HG03159 (cell line): ENCODE results near the gene LMO1.

ENCODE experiments used
- ATAC-seq: cut with Tn5 transposase; IDR thresholded peaks from one replicate; pipeline ENCODE4 v1.9.1; 2021; ENCODE audit warnings: mild to moderate bottlenecking, moderate library complexity; ENCODE audit not compliant: unreplicated experiment

The LMO1 gene

DNA sequence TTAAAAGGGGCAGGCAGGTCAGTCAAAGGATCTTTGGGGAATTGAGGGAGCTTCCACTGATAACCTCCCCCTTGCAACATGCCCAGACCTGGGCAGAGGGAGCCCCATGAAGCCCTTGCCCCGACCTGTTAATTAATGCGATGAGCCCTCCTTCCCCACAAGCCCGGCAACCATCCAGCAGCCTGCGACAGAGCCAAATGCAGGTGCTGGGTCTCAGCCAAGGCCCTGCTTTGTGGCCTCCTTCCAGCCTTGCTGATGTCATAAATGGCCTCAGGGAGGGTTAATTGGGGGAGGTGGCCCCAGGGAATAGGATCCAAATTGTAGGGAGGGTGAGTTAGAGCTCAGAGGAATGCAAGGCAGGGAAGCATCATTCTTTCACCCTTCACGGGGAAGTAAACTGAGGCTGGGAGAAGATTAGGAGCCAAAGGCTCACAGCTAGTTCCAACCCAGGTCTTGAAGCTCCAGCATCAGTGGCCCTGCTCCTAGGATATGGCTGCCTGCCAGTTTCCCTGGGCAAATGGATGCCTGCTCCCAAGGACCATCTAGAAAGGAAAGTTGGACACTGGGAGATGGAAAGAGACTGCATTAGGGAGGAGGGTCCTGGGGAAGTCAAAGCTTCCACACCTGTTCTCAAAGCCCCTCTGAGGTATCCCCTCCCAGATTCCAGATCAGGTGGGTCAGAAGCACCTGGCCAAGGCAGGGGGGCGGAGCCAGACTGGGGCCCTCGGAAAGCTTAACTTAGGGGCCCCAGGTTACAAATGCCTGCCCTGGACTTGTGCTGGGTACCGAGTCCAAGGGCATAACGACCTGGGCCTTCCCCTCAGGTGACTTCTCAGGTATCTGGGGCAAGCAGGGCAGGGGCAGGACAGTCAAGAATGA lies 34.1 kb downstream of the LMO1 start:
- no peak for ATAC-seq

DNA sequence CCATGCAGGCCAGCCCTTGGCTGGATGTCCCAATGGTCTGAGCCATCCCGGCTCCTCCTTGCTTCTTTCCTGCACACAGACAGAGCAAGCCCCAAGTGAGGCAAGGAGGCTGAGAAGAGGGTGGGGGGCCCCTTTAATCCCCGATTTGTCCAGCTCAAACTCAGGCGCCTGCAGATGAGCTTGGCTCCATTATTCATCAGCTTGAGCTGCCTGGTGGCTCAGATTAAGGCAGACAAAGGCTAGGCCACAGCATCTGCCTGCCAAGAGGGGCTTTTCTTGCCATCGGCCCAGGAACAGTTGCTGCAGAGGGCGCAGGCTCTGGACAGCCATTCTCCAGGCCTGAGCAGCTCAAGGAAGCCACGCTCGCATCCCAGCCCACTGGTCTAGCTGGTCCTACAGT lies 35.4 kb downstream of the LMO1 start:
- ATAC-seq = no peak

DNA sequence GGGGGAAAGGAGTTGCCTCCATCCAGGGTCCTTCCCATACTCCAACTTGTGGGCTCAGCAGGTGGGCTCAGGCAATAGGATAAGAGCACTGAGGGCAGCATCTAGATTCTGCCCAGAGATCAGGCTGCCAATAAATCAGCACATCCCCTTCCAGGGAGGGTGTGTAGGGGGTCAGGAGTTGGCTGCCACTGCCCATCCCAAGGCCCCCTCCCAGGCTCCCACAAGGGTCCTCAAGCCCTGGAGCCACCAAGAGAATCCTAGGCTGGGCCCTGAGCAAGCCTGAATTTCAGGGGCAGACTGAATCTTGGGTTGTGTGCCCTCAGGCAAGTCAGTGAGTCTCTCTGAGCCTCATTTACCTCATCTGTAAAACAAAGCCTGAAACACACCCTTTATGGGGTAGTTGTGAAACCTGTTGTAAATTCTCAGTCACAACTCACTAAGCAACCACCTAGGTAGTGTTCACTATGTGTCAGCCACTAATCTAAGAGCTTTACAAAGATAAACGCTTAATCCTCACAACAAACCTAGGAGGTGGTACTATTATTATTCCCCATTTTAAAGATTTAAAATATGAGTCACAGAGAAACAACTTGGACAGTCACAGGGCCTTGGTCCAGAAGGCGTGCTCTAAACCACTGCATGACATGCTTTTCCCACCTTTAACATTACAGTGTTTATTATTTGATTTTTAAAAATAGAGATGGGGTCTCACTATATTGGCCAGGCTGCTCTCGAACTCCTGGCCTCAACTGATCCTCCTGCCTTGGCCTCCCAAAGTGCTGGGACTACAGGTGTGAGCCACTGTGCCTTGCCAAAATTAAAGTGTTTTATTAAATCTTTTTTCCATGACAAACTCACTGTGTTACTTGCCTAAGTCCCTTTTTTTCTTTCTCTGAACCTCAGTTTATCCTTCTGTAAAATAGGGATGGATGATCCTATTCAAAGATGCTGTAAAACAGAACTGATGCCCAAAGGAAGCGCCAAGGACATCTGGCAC lies 36.2 kb downstream of the LMO1 start:
- no peak for ATAC-seq

DNA sequence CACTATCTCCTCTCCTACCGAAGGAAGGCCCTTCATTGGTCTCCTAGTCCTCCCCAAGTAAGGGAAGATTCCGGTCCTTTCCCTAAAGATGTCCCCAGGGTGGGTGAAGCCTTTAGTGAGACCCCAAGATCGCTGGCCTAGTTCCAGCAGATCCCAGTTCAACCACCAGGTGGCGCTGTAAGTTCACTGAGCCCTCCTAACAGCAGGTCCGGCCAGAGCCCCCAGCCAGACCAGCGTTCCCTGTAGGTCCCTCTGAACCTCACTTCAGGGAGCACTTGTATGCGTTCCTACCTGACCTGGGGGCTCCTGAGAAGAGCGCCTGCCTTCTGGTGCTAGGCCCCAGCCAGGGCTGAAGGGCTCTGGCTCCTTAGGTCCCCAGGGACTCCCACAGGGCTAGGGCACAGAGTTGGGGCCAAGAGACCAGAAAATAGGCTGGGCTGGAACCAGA lies 38.1 kb downstream of the LMO1 start:
- peak; percentile 68 for ATAC-seq

DNA sequence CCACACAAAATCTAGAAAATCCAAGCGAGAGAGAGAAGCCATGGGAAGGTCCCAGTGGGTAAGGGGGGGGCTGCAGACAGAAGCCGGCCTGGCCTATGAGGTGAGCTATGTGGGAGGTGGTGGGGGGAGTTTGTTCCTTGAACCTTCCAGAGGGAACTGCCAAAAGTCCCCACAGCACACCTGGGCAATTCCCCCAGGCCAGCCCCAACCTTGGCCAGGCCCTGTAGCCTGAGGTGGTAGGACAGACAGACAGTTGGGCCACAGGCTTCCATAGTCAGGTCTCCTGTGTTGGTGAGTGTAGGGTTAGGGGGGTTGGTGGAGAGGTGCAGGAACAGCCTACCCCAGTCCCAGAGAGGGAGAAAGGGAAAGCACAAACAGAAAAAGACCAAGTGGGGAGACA lies 39.0 kb downstream of the LMO1 start:
- ATAC-seq = no peak

DNA sequence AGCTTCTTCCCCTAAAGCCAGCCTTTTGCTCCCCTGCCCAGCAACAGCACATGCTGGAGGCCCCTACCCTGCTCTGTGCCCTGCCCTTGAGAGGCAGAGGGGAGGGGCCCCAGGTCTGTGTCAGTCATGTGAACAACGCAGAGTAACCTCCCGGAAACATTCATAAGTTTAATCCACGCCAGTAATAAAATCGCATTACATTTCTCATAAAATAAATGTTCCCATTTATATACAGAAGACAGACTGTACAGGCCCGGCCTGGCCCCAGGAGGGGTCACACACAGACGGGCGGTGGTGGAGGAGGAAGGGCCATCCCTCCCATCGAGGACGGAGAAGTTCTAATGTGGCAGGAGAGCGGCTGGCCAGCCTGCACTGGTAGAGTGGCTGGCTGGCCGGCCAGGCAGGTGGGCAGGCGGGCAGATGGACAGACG lies 39.5 kb downstream of the LMO1 start:
- no peak for ATAC-seq

DNA sequence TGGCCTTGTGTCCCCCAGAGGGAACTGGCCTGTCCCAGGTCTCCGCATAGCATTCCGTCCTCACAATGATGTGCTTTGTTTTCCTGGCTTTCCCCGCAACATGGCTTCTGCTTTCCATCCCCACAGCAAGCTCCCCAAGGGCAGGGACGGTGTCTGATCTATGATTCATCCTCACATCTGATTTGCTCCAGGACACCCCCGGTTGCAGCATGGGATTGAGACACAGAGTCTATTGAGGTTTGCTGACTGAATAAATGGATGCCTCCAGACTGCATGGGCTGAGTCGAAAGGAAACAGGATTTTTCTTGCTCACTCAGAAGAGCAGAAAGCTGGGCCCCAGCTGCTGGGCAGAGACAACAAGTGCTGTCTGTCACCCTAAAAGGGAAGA lies 40.2 kb downstream of the LMO1 start:
- no peak for ATAC-seq

DNA sequence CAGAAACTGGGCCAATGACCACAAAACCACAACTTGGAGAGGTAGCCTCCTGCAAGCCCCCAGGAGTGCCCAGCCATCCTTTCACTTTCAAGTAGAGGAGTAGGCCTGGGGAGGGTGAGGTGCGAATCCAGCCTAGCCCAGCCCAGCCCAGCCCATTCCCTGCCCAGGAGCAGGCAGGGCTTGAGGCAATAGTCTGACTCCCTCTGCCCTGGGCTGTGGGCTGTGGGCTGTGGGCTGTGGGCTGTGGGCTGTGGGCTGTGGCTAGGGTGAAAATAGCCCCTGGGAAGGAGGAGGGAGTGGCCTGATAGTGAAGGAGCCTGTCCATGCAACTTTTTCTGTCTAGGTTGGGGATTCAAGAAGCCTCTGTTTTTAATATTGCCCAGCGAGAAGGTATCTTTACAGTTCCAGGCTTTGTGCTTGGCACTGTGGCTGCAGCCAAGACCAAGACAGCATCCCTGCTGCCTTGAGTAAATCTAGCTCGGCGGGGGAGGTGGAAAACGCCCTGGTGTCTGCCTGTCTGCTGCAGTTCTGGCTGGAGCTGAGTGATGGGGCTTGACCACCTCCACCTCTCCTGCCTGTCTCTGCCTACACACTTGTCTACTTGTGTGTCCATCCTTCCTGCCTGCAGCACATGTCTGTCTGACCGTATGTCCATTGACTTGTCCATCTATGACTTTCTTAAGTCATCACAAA lies 40.7 kb downstream of the LMO1 start:
- no peak for ATAC-seq

DNA sequence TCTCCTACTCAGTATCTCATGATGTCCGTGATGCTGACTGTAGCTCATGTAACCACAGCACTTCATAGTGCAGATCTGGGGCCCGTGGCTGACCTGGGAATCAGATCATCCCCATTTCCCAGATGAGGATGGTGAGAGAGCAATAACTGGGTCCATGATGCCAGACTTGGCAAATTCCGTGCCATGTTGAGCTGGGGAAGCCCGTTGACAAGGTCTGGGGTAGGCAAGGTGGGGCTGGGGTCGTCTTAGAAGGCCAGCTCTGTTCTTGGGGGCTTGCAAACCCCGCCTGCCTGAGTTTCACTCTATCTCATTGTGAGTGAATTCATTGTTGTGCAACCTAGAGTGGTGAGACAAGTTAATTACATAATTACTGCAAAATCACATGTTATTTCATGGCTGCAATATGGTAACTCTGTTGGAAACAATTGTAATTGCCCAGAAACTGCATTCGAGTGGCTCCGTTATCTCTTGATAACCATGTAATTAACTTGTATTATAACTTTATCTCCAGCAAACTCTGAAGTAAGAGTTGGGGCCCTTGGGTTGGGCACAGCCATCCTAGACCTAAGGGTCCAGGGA lies 41.7 kb downstream of the LMO1 start:
- ATAC-seq = no peak

DNA sequence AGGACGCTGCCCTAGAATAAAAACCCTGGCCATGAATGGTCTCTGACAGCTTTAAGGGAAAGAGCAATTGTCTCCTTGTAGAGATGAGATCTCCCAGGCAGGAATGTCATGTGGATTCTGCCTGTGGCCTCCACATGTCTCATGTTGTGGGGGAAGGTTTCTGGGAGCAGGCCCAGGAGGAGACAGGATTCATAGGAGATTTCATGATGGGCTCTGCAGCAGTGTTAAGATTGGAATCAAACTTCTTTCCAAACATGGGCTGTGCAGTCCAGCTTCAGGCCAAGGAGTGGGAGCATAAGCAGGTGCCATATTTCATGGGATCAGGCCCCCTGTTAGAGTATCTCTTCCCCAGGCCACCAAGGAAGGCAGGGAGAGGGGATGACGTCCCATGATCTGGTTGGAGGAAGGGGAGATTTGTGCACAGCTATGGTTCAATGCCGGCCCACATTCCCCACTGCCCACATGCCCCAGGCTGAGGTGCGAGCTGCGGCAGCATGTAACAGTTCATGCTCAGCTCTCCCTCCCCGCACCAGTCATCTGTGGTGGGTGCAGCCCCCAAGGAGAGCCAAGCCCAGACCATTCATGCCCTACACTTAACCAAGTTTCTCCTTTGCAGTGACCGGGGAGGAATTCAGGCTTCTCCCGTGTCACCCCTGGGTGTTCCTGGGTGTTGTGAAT lies 42.5 kb downstream of the LMO1 start:
- ATAC-seq = no peak

DNA sequence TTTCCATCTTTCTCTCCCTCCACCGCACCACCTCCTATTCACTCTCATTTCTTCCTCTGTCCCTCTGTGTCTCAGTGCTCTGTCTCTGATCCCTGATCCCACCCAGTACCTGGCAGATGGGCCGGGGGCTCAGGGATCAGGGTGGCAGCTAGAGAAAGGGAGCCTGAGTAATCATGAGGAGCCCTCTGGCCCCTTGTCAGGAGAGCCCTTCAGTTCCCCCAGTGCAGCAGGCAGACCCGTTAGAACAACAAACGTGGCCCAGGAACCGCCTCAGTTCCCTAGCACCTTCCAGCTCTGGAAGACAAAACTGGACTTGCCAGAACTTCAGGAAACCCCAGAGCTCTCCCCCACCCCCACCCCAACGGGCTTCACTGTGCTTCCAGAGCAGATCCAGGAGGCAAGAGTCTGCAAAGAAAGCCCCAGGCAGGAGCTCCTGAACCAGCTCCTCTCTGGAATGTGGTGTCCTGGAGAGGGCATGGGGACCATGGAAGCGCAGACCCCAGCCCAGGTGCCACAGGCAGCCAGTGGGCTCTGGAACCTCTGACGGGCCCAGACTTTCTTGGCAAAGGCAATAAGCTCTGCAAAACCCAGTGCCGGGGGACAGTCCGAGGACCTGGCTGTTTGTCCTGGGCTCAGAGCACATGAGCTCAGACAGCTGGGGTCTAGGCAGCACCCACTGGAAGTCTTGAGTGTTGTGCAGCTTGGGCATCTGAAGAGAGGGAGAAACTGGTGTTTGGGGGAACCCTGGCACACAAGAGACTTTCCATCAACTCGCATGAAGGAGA lies 43.2 kb downstream of the LMO1 start:
- no peak for ATAC-seq

DNA sequence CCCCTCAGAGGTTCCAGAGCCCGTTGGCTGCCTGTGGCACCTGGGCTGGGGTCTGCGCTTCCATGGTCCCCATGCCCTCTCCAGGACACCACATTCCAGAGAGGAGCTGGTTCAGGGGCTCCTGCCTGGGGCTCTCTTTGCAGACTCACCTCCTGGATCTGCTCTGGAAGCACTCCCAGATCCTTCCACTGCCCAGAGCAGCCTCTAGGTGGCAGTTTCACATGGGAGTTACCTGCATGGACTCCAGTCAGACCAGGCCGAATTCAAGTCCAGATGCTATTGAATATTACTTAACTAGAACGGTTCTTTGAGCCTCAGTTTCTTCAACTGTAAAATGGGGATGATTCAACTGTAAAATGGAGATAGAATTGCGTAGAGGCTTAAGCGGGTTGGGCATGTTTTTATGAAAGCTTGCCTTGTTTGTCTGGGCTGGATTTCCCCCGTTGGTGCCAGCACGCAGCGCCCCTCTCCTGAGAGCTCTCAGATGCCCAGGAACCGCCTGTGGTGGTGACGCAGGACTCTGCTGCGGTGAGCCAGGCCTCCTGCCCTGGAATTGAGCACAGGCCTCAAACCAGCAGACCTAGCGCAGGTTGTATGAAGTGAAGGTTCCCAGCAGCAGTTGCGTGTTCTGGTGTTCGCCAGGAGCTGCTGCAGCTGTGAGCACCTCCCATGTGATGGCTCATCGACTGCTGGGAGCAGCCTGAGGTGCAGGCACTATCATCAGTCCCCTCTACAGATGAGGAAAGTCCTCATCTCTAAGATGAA lies 44.2 kb downstream of the LMO1 start:
- ATAC-seq = peak; percentile 54

DNA sequence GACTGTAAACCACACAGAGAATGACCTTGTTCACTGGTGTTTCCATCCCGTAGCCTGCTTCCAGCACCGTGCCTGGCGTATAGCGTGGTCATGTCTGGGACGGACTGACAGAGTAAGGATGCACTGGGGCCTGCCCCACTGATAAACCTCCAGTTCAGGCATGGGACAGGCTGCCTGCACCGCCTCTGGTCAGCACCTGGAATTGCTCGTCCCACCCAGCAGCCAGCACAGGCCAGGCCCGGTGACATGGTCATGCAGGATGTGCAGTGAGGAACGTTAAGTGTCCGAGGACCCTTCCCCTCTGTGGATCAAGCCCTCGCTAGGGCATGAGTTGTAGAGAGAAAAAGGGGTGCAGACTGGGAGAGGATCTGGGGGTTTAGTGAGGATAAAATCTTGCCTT lies 44.8 kb downstream of the LMO1 start:
- ATAC-seq = no peak

DNA sequence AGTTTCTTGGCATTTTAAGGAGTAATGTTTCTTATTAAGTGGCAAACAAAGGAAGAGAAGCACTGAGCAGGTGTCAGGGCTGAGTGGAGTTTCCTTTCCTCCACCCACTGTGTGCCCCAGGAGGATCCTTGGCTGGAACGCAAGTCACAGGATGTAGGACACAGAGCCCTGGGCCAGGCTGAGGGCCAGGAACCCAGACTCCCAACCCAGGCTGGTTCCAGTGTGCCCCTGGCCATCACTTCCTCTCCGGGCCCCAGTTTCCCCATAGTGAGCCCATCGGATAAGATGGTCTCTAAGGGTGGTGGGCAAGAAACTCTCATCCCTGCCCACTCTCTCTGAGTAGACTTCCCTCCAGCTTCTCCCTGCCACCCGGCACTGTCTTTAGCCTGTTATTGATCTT lies 45.3 kb downstream of the LMO1 start:
- ATAC-seq = no peak

DNA sequence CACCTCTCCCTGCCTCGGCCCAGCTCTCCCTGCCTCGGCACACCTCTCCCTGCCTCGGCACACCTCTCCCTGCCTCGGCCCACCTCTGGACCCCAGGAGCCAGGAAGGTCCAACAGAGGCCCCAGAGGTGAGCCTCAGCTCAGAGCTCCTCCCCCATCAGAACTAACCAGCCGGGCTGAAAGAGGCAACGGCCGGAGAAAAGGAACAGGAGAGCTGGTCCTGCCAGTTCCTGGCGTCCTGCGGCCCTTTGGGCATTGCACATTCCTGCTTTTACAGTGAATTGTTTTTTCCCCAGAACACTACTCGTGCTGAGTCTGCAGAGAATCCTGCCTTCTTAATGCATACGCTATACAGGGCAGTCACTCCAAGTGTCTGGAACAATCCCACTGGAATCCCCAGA lies 45.8 kb downstream of the LMO1 start:
- ATAC-seq = no peak

DNA sequence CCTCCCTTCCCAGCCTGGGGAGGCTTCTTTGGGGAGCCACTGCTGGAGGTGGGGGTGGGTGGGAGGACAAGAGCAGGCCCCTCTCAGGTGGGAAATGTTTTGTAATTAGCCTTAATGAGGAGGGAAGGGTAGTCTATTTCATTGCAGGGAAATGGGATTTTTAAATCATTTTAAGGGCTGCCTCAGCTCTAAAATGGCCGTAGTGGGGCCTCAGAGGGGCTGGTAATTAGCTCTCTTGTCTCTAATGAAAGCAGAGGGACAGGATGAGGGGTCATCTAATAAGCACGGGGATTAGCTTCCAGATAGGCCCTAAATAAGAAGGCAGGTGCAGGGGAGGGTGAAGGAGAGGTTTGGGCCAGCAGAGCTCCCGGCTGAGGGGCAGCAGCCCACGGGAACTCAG lies 46.5 kb downstream of the LMO1 start:
- ATAC-seq = no peak

DNA sequence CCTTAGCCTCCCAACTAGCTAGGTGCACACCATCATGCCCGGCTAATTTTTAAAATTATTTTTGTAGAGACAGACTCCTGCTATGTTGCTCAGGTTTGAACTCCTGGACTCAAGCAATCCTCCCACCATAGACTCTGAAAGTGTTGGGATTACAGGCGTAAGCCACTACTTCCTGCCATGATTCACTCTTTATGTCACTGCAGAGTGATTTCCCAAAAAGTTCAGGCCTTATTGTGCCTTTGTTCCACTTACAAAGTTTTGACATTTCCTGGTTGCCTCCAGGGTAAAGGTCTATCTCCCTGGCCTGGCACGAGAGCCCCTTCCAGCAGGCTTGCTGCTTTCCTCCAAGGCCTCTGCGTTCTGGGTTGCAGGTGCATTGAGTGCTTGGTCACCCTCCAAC lies 50.3 kb downstream of the LMO1 start:
- no peak for ATAC-seq

DNA sequence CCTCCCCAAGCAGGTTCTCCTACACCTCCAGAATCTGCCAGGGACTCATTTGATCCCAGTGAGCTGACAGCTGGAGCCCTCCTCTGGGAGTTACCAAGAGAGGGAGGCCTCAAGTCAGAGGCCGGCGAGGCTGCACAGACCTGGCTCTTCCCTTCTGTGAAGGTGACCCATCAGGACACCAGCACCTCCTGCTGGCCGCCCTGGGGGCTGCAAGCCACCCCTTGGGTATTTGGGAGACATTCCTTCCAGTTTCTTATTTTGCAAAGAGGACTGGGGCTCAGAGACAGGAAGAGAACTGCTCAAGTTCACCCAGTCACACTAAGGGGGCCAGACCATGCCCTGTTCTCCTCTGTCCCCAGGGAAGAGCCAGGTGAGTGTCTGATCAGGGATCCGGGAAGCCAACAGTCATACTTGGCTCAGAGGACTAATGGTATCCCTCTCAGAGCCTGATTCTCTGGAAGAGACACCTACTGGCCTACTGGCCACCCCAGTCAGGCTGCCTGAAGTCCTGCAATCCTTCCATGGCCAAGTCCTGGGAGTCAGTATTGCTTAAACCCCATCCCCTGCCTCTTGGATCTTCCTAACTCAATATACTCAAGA lies 54.4 kb downstream of the LMO1 start:
- no peak for ATAC-seq
